Activated CD4-positive, alpha-beta T cell treated with anti-CD3 and anti-CD28 coated beads, Interleukin-2, amount 10 ng/mL, durations not matched to agents 7 days and 5 days (primary cell): Measurements from ENCODE around the gene SCG2. TPM values are rescaled to one million over a fixed set of nuclear protein-coding genes. Genes with fewer than 3 reads are reported as not detected.
A peak's percentile ranks its signal among the peaks of the same experiment; 100 is the strongest.

ENCODE experiments used
- CTCF ChIA-PET: fragments of 350-600 bp; sonication (Branson Sonifier 250); formaldehyde crosslinking; loops from one replicate; lab custom pipeline; 2021; ENCODE audit warnings: antibody characterized with exemption; lab: Charles Lee
- POLR2A ChIA-PET: fragments of 350-600 bp; sonication (Branson Sonifier 250); formaldehyde crosslinking; loops from one replicate; lab custom pipeline; 2021; ENCODE audit warnings: antibody characterized with exemption; lab: Charles Lee
- DNase-seq: peaks from one replicate; pipeline ENCODE4 v3.0.0-alpha.2; 2020
- H3K27ac Mint-ChIP-seq: one replicate; pipeline ENCODE4 v1.8.0; 2021; ENCODE audit warnings: mild to moderate bottlenecking, moderate library complexity, mixed read lengths
- H3K27me3 Mint-ChIP-seq: one replicate; pipeline ENCODE4 v1.8.0; 2021; ENCODE audit warnings: mixed read lengths
- H3K36me3 Mint-ChIP-seq: one replicate; pipeline ENCODE4 v1.8.0; 2021; ENCODE audit warnings: low read depth, mixed read lengths
- H3K4me1 Mint-ChIP-seq: one replicate; pipeline ENCODE4 v1.8.0; 2021; ENCODE audit warnings: mixed read lengths
- H3K4me3 Mint-ChIP-seq: one replicate; pipeline ENCODE4 v1.8.0; 2021; ENCODE audit warnings: mild to moderate bottlenecking, moderate library complexity, mixed read lengths
- H3K9me3 Mint-ChIP-seq: one replicate; pipeline ENCODE4 v1.8.0; 2021; ENCODE audit warnings: mixed read lengths
- total RNA-seq, 2 experiments: library from RNA; stranded (reverse); gene quantifications; one replicate each; pipeline ENCODE4 v1.2.3, GENCODE V29; 2021

SCG2 gene
- under 1 TPM; 0.08 to 0.10 TPM for total RNA-seq

GRCh38 chr2:223601932-223602666 lies at the start of gene SCG2:
TSS of gene SCG2 (minus strand) at chr2:223602361. CDS start at chr2:223599282, 3,079 bp downstream.
- peak; percentile 47 for DNase-seq
- ChIA-PET CTCF (no interaction called here), POLR2A (interaction anchor here (0.6 kb wide), 1 partner anchor 82 kb away, joined by 3 read pairs; no protein-coding TSS in a partner anchor)
- peaks cover 13% of the 10 kb centered on the region for H3K27me3 Mint-ChIP-seq
- no peaks in the 10 kb centered on the region for H3K9me3 Mint-ChIP-seq
- peaks cover 1% of the 10 kb centered on the region for H3K4me1 Mint-ChIP-seq
- H3K36me3 Mint-ChIP-seq = no peaks in the 10 kb centered on the region
- no peak within 1 kb of the TSS for H3K4me3 Mint-ChIP-seq
- no peak within 1 kb of the TSS for H3K27ac Mint-ChIP-seq

GRCh38 chr2:223649554-223650533 lies 47.7 kb upstream of the SCG2 start:
- ChIA-PET CTCF (no interaction called here), POLR2A (no interaction called here)
- DNase-seq = no peak
- Mint-ChIP-seq H3K4me3 (no peak overlapping the region), H3K4me1 (no peaks in the 10 kb centered on the region), H3K27ac (no peak overlapping the region), H3K27me3 (no peaks in the 10 kb centered on the region), H3K36me3 (no peaks in the 10 kb centered on the region), H3K9me3 (no peaks in the 10 kb centered on the region)

- CTCF ChIA-PET = no interaction called here
- no peak overlapping the region for H3K4me3 Mint-ChIP-seq
- H3K27me3 Mint-ChIP-seq = no peaks in the 10 kb centered on the region
- no peaks in the 10 kb centered on the region for H3K9me3 Mint-ChIP-seq
- H3K27ac Mint-ChIP-seq = no peak overlapping the region
- POLR2A ChIA-PET = interaction anchor here (0.6 kb wide), 1 partner anchor 44 kb away, joined by 4 read pairs; no protein-coding TSS in a partner anchor
- H3K4me1 Mint-ChIP-seq = no peaks in the 10 kb centered on the region
- DNase-seq = no peak
- no peaks in the 10 kb centered on the region for H3K36me3 Mint-ChIP-seq
Observed at GRCh38 chr2:223648755-223649154, 46.6 kb upstream of the SCG2 start.

- H3K36me3 Mint-ChIP-seq = no peaks in the 10 kb centered on the region
- CTCF ChIA-PET = no interaction called here
- H3K9me3 Mint-ChIP-seq = no peaks in the 10 kb centered on the region
- no peaks in the 10 kb centered on the region for H3K4me1 Mint-ChIP-seq
- H3K27me3 Mint-ChIP-seq = no peaks in the 10 kb centered on the region
- H3K4me3 Mint-ChIP-seq = no peak overlapping the region
- POLR2A ChIA-PET = no interaction called here
- no peak for DNase-seq
- no peak overlapping the region for H3K27ac Mint-ChIP-seq
Observed at GRCh38 chr2:223647258-223647952, 45.2 kb upstream of the SCG2 start.

GRCh38 chr2:223644136-223644535 lies 42.0 kb upstream of the SCG2 start:
- Mint-ChIP-seq H3K27me3 (no peaks in the 10 kb centered on the region), H3K36me3 (no peaks in the 10 kb centered on the region), H3K4me1 (no peaks in the 10 kb centered on the region), H3K9me3 (no peaks in the 10 kb centered on the region), H3K27ac (no peak overlapping the region), H3K4me3 (no peak overlapping the region)
- no peak for DNase-seq
- POLR2A ChIA-PET = no interaction called here
- CTCF ChIA-PET = no interaction called here

- no peak for DNase-seq
- Mint-ChIP-seq H3K4me1 (no peaks in the 10 kb centered on the region), H3K27ac (no peak overlapping the region), H3K9me3 (no peaks in the 10 kb centered on the region), H3K27me3 (no peaks in the 10 kb centered on the region), H3K36me3 (no peaks in the 10 kb centered on the region), H3K4me3 (no peak overlapping the region)
- ChIA-PET POLR2A (no interaction called here), CTCF (interaction anchor here (0.8 kb wide), 1 partner anchor 16 kb away, joined by 4 read pairs; no protein-coding TSS in a partner anchor)
Observed at GRCh38 chr2:223643309-223643708, 41.1 kb upstream of the SCG2 start.

- Mint-ChIP-seq H3K9me3 (no peaks in the 10 kb centered on the region), H3K36me3 (no peaks in the 10 kb centered on the region), H3K4me1 (no peaks in the 10 kb centered on the region), H3K4me3 (no peak overlapping the region), H3K27ac (no peak overlapping the region), H3K27me3 (no peaks in the 10 kb centered on the region)
- DNase-seq = no peak
- ChIA-PET POLR2A (no interaction called here), CTCF (interaction anchor here (0.8 kb wide), 1 partner anchor 17 kb away, joined by 4 read pairs; no protein-coding TSS in a partner anchor)
Observed at GRCh38 chr2:223642506-223642905, 40.3 kb upstream of the SCG2 start.

GRCh38 chr2:223641082-223641481 lies 38.9 kb upstream of the SCG2 start:
- CTCF ChIA-PET = no interaction called here

GRCh38 chr2:223635080-223635479 lies 32.9 kb upstream of the SCG2 start:
- no peak for DNase-seq
- Mint-ChIP-seq H3K27ac (no peak overlapping the region), H3K9me3 (no peaks in the 10 kb centered on the region), H3K36me3 (no peaks in the 10 kb centered on the region), H3K4me1 (no peaks in the 10 kb centered on the region), H3K27me3 (no peaks in the 10 kb centered on the region), H3K4me3 (no peak overlapping the region)
- POLR2A ChIA-PET = no interaction called here
- CTCF ChIA-PET = no interaction called here

More at GRCh38 chr2:223641082-223641481, 38.9 kb upstream of the SCG2 start:
- H3K9me3 Mint-ChIP-seq = no peaks in the 10 kb centered on the region
- no peaks in the 10 kb centered on the region for H3K36me3 Mint-ChIP-seq
- H3K27ac Mint-ChIP-seq = no peak overlapping the region
- H3K4me1 Mint-ChIP-seq = no peaks in the 10 kb centered on the region
- DNase-seq = no peak
- no peaks in the 10 kb centered on the region for H3K27me3 Mint-ChIP-seq
- POLR2A ChIA-PET = no interaction called here
- no peak overlapping the region for H3K4me3 Mint-ChIP-seq

- no peak for DNase-seq
- no peaks in the 10 kb centered on the region for H3K27me3 Mint-ChIP-seq
- H3K4me1 Mint-ChIP-seq = no peaks in the 10 kb centered on the region
- ChIA-PET POLR2A (no interaction called here), CTCF (no interaction called here)
- H3K36me3 Mint-ChIP-seq = no peaks in the 10 kb centered on the region
- H3K27ac Mint-ChIP-seq = no peak overlapping the region
- H3K9me3 Mint-ChIP-seq = no peaks in the 10 kb centered on the region
- H3K4me3 Mint-ChIP-seq = no peak overlapping the region
Observed at GRCh38 chr2:223634238-223634637, 32.1 kb upstream of the SCG2 start.

GRCh38 chr2:223633656-223634055 lies 31.5 kb upstream of the SCG2 start:
- Mint-ChIP-seq H3K4me3 (no peak overlapping the region), H3K4me1 (no peaks in the 10 kb centered on the region), H3K27me3 (no peaks in the 10 kb centered on the region), H3K36me3 (no peaks in the 10 kb centered on the region), H3K27ac (no peak overlapping the region), H3K9me3 (no peaks in the 10 kb centered on the region)
- no peak for DNase-seq
- ChIA-PET POLR2A (no interaction called here), CTCF (no interaction called here)

- Mint-ChIP-seq H3K36me3 (no peaks in the 10 kb centered on the region), H3K27ac (no peak overlapping the region), H3K9me3 (no peaks in the 10 kb centered on the region), H3K4me1 (no peaks in the 10 kb centered on the region), H3K27me3 (peaks cover under 1% of the 10 kb centered on the region), H3K4me3 (no peak overlapping the region)
- ChIA-PET POLR2A (no interaction called here), CTCF (no interaction called here)
- no peak for DNase-seq
Observed at GRCh38 chr2:223632826-223633225, 30.7 kb upstream of the SCG2 start.
